GM18511 (cell line): ENCODE measurements around the gene KASH5.
A peak's percentile ranks its signal among the peaks of the same experiment; 100 is the strongest.

ENCODE experiments used
- ATAC-seq: cut with Tn5 transposase; IDR thresholded peaks from one replicate; pipeline ENCODE4 v1.9.1; 2021; ENCODE audit warnings: mild to moderate bottlenecking, moderate library complexity; ENCODE audit not compliant: unreplicated experiment

Gene KASH5

DNA sequence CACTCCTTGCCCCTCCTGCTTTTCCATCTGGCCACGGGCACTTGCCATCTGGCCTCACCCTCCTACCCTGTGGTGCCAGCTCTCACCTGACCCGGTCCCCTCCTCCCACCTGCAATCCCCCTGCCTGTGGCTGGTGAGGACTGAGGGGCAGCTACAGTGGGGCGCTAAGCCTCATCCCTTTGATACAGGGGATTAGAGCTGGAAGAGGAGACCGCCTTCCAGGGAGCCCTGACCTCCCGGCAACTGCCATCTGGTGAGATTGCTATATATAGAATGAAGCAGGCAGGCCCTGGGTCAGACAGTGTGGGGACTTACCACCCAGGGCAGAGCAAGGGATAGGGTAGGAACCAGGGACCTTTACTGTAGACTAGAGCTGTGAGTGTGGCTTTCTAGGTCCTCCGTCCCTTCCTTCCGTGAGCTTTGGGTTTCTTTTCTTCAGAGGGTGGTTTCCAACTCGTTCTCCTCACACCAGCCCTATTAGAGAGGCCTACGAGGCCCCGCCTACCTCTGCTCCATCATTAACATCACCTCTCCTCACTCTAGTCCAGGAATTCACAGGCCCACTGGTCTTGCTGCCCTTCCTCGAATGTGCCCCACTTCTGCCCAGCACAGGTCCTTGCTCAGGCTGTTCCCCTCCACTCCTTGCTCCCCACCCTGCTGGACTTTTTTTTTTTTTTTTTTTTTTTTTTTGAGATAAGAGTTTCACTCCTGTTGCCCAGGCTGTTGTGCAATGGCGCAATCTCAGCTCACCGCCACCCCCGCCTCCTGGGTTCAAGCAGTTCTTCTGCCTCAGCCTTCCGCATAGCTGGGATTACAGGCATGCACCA lies 7.7 kb downstream of the KASH5 start:
- no peak for ATAC-seq

DNA sequence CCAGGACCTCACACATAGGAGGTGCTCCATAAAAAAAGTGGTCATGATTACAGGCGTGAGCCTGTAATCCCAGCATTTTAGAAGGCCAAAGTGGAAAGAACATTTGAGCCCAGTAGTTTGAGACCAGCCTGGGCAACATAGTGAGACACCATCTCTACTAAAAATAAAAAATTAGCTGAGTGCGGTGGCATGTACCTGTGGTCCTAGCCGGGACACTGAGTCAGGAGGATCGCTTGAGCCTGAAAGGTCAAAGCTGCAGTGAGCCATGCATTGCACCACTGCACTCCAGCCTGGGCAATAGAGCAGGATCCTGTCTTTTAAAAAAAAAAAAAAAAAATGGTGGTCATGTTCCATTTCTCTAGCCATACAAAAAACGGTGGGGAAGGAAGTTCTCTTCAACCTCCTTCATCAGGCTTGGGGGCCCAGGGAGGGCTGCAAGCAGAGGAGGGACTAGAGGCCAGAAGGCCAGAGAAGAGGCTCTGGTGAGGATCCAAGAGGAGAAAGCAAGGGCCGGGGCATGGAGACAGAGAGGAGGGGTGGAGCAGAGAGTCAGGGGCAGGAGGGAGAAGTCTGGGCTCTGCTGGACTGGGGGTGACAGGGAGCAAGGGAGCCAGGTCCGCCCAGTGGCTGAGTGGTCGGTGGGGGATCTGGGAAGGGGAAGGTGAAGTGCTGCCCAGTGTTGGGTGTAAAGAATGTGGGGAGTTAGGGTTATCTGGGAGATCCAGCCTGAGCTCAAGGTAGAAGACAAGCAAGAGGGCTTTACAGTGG lies 8.9 kb downstream of the KASH5 start:
- ATAC-seq, result no peak

DNA sequence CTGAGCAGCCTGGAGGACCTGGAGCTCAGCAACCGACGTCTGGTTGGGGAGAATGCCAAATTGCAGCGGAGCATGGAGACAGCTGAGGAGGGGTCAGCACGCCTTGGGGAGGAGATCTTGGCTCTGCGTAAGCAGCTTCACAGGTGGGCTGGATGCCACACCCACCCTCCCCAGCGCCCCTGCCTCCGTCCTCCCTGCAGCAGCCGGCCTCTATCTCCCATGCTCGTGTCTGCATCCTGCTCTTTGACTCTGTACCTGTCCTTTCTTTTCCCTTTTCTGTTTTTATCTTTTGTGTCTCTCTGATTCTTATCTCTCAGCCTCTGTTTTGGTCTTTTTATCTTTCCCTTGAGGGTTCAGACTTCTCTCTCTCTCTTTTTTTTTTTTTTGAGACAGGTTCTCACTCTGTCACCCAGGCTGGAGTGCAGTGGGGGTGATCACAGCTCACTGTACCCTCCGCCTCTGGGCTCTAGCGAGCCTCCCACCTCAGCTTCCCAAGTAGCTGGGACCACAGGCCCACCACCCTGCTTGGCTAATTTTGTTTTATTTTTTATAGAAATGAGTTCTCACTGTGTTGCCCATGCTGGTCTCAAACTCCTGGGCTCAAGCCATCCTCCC lies 10.1 kb downstream of the KASH5 start:
- ATAC-seq, result no peak

DNA sequence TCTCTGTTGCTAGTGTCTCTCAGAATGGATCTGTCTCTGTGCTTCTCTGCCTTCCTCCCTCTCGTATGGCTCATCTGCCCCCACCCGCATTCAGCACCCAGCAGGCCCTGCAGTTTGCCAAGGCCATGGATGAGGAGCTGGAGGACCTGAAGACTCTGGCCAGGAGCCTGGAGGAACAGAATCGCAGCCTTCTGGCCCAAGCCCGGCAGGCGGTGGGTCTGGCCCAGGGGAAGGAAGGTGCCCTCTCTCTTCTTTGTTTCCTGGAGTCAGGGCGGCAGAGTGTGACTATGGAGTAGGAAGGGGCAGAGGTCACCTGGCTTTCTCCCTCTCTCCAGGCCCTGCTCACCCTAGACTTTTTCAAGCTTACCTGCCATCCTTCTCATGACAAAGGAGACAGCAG lies 10.9 kb downstream of the KASH5 start:
- ATAC-seq, result no peak

DNA sequence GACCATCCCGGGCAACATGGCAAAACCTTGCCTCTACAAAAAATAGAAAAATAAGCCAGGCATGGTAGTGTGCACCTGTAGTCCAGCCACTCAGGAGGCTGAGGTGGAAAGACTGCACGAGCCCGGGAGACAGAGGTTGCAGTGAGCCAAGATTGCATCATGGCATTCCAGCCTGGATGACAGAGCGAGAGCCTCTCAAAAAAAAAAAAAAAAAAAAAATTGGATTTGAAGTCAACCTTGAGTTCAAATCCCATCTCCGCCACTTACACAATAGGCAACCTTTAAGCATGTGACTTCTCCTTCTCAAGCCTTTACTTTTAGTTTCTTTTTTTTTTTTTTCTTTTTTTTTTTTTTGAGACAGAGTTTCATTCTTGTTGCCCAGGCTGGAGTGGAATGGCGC lies 12.0 kb downstream of the KASH5 start:
- no peak for ATAC-seq

DNA sequence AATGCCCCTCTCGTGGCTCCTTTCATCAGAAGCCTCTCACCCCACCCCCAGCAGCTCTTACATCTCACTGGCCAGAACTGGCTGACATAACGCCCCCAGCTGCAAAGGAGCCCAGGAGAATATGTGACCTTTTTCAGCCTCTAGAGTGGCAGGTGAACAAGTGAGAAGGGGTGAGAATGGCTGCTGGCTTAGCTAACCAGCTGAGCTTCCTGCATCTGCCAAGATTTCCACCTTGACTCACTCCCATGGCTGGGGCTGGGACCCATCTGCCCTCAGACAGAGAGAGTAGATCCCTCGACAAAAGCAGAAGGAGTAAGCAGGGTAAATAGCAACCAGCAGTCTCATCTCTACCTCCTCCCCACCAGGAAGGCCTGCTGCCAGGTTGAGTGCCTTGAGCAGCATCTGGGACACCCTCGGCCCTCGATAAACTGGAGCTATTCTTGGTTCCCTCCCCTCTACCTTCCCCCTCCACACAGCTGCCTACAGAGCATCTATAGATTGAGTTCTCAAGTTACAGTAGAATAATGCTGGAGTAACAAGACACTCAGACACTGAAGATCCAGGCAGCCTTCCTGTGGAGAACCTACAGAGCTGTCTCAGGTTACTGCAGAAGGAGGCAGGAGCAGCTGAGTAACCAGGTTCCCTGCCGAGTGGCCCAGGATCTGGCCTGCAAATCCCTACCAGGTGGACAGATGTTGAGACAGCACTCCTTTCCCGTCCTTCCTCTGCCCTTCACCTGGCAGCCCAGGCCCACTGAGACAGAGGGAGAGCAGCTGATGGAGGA lies 15.5 kb downstream of the KASH5 start:
- ATAC-seq, result no peak

DNA sequence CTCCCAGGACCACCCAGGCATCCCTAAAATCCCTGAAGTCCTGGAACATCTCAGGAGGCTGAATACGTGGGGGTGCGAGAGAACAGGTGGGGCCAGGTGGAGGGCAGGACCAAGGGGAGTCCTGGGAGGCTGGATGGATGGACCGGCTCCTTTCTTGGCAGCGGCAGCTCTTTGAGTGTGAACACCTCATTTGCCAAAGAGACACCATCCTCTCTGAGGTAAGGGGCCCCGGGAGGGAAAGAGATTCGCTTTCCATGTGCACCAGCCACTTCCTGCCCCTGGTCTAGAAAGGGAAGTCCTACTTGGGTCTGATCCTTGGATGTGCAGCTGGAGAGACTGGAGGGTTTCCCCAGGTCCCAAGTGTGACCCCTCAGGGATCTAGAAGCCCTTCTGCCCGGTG lies 19.0 kb downstream of the KASH5 start:
- ATAC-seq, result no peak

DNA sequence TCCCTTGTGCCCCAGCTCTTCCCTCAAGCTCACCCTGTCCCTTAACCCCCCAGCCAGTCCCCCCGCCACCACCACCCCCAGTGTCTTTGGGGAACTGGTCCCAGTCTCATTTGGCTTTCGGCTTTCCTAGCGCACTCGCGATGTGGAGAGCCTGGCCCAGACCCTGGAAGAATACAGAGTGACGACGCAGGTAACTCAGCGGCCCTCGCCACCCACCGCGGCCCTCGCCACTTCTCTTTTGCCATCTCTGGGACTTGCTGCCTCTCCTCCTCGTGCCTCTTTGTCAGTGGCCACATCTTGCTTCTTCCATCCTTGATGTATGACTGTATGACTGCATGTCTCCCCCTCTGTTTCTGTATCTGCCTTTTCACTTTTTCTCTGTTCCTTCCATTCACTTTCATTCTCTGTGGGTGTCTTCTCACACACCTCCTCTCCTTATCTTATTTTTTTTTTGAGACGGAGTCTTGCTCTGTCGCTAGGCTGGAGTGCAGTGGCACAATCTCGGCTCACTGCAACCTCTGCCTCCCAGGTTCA lies 19.5 kb downstream of the KASH5 start:
- no peak for ATAC-seq

DNA sequence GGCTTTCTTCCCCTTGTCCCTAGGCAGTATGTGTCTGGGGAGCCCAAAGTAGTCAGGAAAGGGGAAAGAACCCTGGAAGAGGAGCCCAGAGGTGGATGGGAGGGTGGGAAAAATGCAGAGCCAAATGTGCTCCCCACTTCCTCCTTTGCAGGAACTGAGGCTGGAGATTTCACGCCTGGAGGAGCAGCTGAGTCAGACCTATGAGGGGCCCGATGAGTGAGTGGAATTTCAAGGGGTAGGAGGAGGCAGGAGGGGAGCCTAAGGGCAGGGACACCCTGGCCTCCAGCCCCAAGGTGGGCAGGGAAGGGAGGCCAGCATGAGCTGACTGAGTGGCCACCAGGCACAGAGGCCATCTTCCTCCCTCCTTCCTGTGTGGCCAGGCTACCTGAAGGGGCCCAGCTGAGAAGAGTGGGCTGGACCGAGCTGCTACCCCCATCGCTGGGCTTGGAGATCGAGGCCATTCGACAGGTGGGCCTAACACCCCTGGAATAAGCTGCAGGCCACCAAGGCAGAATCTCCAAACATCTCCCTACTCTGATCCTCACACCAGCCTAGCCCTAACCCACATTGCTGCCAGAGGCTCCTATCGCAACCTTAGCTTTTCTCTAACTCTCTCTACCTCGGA lies 20.9 kb downstream of the KASH5 start:
- no peak for ATAC-seq

DNA sequence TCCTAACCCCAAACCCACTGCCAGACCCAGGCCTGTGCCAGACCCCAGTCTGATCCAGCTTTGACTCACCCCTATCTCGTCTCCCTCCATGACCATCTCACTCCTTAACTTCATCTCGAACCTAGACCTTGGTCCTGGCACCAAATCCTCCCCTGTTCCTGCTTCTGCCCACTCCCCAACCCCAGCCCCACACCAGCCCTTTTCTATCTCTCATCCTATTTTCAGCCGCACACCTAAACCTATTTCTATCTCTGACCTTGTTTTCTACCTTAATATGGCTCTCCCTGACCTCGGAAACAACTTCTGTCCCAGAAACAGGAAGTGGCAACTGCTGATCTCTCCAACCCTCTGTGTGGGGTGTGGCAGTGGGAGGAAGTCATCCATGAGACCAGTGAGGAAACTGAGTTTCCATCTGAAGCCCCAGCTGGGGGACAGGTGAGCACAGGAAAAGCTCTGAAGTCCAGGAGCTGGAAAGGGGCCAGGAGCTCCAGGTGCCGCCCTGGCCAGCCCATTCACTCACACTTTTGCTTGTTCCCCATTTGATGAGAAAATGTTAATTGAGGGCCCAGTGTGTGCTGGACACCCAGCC lies 21.5 kb downstream of the KASH5 start:
- no peak for ATAC-seq

DNA sequence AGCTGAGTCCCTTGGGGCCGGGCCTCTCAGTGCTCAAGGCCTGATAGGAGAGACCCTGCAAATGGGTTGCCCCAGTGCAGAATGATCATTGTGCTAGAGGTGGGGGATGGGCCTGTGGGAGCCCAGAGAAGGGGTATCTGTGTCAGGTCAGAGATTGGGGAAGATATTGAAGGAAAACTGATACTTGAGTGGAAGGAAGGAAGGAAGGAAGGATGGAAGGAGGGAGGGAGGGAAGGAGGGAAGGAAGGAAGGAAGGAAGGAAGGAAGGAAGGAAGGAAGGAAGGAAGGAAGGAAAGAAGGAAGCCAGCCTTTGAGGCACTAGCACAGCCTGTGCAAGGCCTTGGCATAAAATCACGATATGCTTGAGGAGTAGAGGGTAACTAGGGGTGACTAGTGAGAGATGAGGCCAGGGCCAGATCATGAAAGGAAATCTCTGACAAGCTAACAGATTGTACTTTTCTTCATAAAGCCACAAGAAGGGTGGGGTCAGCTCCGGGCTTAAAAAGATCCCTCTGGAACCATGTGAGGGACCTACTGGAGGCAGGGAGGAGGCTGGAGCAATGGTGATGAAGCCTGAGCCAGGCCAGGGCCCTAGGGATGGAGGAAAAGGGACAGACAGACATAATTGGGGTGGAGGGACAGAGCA lies 23.8 kb downstream of the KASH5 start:
- no peak for ATAC-seq

DNA sequence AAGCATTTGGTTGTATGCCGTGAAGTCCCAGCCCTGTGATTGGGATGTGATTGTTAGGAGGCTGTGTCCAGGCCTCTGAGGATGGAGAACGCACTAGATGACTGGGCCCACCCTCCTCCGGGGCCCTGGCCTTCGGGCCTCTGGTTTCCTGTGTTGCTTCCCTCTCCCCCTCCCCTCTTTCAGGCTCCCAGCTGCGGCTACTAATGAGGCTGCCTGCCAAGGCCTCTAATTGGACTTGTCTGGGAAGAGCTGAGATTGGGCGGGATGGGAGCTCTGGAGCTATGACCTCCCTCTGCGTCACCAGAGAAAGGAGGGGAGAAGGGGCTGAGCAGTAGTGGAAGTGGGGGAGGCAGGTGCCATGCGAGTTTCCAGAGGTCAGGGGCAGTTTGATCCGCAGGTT lies 25.3 kb downstream of the KASH5 start:
- ATAC-seq, result no peak

DNA sequence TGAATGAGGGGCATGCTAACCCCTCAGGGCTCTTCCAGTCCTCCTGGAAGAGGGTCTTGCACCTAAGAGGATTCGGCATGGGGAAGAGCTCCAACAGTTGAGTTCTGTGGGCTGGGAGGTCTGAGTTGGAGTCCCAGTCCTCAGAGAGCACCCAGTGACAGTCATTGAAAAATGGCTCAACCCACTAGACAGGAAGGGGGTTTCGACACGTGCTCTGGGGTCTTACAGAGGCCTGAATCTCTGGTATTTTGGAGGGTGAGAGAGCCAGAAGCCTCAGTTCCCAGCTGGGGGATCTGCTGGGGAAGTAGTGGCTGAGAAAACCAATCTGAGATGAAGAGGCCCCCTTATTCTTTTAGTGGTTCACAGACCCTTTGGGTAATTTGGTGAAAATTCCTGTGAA lies 26.2 kb downstream of the KASH5 start:
- ATAC-seq, result no peak

DNA sequence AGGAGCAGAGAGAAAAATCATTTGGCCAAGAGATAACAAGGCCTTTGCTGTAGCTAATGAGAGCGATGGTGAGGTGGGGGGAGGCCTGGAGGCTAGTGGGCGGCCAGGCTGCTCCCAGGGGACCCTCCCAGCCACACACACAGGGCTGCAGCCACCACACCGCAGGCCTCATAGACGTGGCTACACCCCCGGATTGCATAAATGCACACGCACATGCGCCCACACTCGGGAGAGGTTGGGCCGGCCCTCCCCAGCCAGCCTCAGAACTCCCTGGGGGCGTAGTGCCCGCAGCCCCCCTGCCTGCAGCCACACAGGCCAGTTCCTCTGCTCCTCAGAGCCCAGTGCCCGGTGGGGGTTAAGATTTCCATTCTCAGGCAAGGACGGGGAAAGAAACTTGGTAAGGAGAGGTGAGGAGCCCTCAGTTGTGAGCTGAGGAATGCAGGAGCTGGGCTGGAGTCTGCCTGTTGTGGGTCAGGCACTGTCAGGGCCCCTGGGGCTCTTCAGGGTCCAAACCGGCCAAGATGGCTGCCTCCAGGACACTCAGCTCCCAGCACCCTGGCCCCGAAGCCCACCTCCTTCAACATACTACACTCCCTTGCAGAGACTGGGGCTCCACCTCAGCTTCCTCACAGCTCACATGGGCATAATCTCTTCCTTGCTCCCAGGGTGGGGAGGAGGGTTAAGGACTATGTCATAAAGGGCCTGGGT lies 27.2 kb downstream of the KASH5 start:
- peak; percentile 63 for ATAC-seq

DNA sequence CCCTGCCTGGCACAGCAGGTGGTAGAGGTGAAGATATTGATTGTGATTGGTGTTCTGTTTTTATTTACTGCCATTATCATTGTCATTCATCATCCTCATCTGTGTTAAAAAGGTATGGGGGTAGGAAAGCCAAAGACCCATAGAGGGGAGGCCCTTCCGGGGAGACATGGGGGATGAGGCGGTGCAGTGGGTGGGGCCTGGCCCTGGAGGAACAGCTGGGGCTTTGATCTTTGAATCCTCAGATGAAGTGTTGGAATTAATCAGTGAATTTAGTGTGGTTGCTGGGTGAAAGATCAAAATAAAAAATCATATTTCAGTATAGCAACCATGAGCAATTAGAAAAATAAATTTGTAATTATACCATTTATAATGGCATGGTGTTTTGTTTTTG lies 27.8 kb downstream of the KASH5 start:
- no peak for ATAC-seq

DNA sequence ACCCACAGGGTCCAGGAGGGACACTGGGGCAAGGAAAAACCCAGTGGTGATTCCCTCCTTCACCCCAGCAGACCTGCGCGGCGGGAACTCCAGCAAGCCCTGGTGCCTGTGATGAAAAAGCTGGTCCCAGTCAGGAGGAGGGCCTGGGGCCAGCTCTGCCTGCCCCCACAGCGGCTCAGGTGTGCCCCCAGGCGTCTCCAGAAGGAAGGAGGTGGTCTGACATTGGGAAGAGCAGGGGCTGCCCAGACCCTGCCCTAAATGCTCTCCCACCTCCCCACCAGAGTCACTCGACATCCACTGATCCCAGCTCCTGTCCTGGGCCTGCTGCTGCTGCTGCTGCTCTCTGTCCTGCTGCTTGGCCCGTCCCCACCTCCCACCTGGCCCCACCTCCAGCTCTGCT lies 29.0 kb downstream of the KASH5 start:
- ATAC-seq, result no peak

DNA sequence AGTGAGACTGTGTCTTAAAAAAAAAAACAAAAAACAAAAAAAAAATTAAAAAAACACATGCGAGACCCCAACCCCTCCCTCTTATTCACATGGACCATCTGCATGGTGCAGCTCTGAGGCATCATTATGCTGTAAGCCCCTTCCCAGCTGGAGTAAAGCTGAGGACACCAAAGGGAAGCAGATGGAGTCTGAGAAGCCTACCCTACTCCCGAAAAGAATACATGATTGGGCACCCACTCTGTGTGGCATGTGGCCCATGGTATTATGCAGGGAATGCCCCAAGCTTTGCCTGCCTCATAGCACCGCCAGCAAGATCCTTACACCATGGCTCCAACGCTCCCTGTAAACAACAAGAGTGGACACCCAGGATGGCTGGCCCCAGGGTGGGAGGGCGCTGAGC lies 30.5 kb downstream of the KASH5 start:
- no peak for ATAC-seq

DNA sequence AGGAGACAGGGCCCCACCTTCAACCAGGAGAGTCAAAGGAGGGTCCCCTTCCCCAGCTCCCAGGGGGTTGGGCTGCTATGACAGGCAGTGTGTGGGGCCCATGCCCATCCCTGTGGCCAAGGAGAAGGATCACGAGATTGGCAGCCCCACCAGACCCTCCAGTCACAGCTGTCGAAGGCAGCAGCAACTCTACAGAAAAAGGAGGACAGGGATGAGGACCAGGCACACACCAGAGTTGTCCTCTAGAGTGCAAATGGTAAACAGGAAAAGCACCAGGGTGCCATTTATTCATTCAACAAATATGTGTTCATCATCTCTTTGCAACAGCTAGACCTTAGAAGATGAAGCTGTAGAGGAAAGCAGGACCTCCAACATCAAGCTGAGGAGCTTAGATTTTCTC lies 31.1 kb downstream of the KASH5 start:
- no peak for ATAC-seq

DNA sequence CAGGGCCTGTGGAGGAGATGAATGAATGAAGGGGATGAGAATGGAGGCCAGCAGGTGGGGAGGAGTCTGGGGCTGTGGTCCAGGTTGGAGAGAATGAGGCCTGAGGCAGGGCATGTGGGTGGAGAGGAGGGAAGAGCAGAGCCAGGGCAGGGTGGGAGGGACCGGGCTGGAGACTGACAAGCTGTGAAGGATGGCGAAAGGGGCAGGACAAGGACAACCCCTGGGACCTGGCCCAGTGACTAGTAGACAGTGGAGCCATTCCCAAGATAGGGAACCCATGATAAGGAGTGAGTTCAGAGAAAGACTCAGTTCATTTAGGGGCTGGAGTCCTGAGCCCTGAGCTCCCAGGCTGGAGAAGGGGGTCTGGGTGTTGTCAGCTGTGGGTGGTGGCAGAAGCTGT lies 32.2 kb downstream of the KASH5 start:
- no peak for ATAC-seq
